ENCODE measurements around the gene DLX6.

Gene DLX6

DNA sequence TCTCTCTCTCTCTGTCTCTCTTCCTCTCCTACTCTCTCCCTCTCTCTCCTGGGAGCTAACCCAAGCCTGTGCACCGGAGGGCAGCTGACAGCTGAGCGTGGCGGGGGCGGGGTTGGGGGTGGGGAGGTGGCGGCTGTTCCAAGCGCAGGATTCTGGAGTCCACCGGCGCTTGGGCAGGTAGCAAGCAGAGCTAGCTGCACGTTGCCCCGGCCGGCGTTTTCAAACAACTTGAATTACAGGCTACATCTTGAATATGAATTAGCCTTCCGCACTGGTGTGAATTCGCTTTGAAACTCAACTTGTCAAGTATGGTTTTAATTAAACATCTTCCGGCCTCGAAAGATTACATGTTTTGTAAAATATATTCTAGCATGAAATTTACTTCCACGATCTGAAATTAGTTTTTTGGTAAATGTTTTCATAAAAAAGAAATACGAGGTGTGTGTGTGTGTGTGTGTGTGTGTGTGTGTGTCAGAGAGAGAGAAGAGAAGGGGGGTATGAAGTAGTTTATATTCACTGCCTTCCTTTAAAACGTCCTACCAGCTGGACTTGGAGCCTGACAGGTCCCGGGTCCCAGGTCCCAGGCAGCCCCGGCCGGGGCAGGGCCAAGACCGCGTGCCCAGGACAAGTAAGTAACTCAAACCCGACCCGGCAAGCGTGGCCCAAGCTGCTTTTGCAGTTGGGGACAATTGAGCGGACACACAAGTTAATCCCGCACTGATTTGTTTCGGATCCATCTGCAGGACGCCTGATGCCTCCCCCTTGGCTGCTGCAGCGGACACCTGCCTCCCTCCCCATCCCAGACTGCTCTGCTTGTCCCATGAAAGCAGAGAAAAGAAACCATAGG lies 9.0 kb upstream of the DLX6 start:
- DNase-seq: no peak

DNA sequence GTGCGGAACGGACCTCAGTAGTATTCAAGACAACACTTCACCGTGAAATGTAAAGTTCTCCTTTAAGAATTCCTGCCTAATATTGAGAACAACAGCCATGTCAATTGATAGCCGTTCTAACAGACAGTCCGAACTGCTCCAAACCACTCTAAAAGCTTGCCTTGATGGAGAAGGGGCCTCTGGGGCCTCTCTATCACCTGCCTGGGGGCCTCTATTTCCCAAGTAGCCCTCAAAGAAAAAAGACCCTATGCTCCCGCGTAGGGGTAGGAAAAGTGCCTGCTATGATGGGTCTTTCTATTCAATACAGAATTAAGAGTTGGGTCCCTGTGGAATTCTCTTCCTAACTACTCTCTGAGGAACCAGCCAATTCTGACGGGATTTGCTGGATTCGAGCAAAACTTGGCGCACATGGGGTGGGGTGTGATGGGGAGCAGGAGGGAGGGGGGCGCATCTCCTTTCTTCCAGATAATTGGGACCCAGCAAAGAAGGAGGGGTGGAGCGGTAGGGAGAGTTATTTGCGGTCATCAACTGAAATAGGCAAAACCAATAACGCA lies 8.3 kb upstream of the DLX6 start:
- DNase-seq: no peak

DNA sequence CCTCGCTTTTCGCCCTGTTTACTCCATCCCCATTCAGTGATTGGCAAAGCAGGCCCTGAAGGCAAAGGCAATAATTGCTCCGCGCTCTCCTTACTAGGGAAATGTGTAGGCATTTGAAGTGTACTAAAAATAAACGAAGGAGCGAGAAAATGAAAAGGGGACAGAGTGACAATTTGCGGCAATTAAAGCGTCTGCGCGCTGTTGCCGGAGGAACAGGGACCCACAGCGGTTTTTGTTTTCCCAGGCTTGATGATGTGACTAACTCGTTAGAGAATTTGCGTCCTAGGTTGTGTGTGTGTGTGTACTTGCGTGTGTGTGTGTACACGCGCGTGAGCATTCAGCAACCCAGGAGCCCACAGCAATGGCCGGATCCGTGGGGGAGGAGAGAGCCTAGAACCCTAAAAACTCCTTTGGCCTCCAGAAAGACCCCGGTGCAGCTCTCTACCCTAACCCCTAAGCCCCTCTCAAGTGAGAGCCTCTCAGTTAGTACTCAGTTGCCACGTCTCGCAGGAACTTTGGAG lies 7.8 kb upstream of the DLX6 start:
- no peak for DNase-seq

DNA sequence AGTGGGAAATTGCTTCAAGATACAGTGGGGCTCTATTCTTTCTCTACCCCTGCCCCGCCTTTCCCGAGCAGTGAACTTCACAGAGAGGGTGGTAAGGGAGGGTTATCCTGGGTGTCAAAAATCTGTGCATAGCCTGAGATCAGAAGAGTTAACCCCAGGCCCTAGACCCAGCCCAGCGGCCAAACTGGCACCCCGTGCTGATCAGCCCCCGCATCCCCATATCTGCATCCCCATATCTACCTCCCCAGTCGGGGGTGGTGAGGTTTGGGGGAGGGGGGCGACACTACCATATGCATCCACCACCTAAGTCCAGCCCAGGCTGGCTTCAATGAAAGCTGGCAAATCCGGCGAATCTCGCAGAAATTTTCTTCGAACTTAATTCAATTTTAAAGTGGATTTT lies 7.0 kb upstream of the DLX6 start:
- no peak for DNase-seq

DNA sequence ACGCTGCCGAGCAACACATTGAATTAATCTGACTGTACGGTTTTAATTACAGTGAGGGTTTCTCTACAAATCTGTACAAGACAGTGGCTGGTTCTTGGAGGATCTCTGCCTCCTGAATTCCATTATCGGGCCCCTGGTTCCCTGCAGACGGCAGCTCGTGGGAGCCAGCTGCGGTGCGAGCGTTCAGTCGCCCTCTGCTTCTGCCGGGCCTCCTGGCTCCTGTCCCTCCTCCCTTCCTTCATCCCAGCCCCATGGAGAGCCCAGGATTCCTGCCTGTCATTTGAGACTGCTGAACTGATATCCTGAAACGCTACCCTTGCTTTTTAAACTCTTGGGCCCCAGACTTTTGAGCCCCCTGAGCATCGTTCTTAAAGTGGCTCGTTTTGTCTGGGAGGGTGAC lies 6.6 kb upstream of the DLX6 start:
- DNase-seq: no peak

DNA sequence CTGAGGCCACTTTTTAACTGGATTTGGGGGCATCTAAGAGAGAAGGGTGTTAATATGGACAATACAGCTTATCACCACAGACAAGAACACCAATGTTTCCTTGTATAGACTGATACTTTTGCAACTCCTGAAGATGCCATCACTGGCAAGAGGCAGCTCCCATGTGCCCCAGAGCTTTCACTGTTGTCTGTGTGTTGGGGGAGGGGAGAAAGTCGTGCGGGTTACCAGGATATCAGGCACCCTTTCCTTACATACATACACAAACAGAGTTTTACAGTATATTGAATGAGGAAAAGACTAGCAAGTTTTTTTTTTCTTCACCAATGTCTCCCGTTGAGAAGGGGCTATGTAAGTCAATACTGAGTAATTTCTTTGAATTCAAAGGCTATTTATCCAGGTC lies 4.1 kb upstream of the DLX6 start:
- DNase-seq: no peak

DNA sequence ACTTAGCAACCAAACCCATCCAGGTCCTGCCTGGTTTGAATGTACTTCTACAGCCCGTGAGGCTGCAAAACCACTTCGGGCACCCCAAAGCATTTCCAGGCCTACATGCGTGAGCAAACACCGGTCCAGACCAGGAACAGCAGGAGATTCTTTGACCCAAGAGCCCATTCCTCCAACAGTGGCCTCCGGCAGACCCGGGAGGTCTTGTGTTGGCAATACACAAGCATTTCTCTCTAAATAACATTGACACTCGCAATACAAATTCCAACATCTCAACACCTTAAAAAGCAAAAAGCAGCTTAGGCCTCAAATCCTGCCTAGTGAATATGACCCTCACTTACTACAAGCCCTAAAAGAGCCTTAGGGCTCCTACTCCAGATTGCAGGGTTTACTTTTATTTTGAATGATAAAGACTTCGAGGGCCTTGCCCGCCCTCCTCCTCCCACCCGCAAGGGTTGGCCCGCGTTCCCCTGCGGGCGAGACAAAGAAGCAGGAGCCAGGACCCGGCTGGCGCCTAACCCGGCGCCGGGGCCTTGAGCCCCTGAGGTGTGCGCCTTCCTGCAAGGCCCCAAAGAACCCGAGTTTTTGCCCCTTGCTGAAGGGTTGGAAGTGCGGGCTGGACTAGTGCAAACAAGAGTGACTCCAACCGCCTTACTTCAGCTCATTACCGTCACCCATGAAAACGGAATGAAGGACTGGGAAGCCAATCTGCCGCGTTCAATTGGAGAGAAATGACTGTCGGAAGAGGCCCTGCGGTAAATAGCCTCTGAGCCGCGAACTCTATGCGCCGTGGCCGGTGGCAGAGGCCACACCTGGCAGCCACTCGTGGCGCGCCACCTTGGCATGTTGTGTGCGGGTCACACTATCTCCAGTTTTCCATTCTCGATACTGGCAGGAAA lies 3.4 kb upstream of the DLX6 start:
- DNase-seq: no peak

DNA sequence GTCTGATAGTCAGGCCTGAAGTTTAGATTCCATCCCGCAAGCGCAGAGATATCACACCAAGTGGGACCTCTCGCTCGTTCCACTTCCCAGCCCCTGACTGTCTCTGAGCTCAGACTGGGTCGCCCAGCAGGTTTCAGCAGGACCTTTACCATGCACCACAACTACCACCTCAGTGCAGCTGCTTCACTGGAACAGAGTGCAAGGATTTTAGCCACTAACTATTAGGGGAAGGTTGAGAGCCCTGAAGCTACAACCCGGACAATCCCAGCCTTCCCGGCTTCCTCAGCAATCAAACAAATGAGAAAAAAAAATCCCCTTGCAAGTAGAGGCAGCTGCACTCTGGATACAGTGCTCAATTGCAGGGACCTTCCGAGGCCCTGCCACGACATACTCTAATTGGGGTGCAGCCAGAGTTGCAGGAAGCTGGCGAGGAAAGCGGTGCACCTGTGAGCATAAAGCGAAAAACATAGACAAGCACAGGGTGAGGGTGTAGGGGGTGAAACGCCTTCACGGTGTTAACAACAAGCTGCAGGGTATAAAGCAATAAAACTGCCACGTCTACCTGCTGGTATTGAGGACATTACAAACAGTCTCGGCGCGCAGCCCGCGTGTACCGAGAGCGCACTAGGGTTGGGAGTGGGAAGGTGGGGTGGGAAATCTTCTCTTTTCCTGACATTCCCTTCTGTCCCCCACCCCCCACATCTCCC lies 2.6 kb upstream of the DLX6 start:
- peak; percentile 64 for DNase-seq

DNA sequence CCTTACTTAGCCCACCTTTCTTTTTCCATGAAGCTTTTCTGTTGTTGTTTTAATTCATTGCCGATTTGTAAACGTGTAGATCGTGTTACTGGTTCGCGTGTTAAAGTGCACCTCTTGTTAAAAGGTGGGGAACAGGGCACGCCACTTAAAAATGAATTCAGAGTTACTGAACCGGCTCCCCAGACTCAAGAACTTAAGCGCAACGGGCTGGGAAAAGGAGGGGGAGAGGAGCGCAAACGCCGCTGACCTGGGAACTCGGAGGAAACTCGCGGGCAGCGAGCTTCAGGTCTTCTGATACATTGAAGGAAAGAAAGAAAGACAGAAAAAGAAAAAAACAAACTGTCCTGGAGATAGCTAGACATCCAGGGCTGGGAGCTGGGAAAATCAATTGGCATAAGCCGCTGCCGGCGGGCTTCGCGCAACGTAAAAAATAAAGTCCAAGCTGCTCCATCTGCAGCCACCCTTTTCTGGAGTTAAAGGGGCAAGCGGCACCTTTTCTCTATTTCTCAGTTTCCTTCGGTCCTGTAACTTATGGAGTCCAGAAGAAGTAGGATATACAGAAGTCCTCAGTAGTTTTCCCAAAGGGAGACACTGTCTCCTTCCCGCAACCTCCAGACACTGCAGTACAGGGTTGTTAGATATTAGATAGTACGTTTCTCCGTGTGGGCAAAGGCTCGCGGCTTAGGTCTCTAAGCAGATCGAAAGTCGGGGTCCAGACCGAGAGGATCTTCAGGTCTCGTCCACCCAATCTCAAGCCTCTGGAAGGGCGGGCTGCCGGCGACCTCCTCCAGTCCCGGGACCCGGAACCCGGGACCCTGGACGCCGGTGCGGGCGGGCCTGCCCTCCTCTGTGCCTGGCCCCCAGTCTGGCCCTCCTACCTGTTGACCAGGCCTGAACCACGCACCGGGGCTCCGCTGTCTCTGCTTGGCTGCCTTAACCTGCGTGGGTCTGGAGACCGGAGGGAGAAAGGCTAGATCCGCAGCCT lies 1.8 kb upstream of the DLX6 start:
- peak; percentile 67 for DNase-seq

DNA sequence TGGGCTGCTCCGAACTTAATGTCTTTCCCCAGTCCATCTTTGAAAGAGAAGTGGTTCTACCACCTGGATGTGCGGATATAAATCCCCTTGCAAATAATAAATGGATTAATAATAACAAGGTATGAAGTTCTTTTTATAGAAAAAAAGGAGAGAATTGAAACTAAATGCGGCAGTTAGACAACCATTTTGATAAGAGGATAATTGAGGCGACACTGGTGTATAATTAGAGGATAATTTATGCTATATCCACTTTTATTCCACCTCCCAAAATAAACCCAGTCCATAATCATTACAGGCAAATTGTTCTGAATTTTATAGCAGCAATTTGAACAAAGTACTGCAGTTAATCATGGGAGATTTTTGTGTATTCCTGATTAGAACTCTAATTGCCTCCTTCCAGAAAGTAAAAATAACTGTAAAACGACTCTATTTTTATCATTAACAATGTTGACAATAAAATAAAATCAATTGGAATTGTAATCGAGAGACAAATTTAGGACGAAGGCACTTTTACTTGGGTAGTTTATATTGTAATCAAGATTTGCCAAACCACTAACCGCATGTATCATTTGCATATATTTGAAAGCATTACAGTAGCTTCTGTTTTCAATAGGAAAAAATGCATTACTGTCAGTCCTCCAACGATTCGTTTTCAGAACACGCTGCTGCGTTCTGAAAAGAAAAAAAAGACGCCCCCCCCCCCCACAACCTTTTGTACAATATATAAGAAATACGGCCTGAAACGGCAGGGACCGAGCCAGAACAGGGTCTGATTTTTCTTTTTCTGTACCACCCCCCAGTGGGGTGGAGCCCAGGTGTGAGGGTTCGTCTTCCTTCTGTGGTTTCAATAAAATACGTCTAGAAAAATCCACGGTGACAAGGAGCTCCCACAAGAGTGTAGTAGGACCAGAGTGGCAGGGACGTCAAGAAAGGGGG lies 838 bp upstream of the DLX6 start:
- DNase-seq: peak; percentile 54

DNA sequence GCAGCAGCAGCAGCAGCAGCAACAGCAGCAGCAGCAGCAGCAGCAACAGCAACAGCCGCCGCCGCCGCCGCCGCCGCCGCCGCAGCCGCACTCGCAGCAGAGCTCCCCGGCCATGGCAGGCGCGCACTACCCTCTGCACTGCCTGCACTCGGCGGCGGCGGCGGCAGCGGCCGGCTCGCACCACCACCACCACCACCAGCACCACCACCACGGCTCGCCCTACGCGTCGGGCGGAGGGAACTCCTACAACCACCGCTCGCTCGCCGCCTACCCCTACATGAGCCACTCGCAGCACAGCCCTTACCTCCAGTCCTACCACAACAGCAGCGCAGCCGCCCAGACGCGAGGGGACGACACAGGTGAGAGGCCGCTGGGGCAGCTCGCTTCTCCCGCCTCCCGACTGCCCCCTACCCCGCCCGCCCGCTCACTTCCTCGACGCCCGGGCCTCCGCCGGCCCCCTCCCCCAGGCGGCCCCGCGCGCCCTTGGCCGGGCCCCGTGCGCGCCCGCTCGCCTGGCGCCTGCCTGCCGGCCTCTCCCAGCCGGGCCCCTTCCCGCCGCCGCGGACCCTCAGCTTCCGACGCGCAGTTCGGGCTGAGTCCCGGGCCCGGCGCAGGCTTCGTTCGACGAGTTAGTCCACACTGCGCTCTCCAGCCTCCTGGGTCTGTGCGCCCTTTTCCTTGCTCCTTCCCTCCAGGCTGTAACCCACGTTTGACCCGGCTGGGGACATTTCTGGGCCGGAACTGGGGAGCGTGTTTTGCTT lies 882 bp downstream of the DLX6 start:
- DNase-seq: peak; percentile 77

DNA sequence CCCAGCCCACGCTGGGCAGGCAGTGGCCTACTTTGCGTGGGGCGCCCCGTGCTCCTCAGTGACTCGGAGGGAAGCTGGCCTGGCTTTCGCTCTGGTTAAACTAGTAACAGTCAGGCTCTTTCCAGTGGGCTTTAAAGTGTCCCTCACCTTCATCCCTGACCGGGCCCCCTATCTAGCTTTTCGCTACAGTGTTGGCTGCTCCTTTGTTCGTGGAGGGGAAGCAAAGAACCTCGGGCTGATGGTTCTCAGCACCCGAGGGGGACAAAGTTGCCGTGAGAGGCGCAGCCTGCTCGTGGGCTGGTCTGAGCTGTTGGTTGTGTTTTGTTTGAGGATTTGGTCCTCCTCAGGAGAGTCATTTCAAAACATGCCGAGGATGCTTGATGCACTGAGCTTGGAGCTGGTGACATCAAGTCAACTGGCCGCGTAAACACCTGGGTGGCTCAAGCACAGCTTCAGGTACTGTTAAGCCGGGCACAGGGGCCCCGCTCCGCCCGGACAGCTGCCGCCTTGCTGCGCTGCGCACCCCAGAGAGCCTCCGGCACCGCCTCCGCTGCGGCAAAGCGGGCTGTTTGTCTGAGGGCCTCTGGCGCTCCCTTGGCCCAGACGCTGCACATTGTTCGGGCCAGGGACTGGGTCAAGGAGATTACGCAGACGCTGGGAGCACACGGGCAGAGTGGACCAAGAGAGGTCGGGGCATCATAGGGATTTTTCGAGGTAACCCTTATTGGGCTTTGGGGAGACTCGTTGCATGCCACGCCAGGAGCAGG lies 1.6 kb downstream of the DLX6 start:
- no peak for DNase-seq

DNA sequence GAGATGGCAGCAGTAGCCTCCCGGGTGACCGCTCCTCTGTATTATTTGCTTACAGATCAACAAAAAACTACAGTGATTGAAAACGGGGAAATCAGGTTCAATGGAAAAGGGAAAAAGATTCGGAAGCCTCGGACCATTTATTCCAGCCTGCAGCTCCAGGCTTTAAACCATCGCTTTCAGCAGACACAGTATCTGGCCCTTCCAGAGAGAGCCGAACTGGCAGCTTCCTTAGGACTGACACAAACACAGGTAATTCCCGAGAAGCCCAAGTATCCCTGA lies 2.2 kb downstream of the DLX6 start:
- no peak for DNase-seq

DNA sequence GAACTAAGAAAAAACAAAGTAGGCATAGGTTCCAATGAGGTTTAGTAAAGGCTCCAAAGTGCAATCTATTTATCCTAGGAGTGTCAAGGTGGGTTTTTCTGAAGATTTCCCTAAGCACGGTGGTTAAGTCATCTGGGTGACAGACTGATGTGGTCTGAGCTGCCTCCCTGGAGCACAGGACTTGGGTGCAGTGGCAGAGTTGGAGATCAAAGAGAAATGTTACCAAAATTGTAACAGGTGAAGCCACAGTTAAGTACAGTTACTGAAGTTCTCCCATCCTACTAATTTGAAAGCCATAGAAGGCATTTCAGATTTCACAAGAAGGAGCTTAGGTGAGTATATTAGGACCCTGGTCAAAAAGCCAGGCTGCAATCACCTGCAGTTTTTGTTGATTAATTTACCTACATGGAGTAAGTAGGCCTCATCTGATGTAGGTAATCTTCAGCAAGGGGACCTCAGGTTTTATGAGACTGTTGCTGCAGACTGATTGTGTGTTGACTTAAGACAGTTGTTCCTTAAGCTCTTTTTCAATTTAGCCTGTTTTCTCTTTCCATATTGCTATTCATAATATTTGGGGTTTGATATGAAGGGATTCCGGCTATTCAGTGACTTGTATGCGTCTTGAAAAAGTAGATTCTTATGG lies 3.0 kb downstream of the DLX6 start:
- no peak for DNase-seq

DNA sequence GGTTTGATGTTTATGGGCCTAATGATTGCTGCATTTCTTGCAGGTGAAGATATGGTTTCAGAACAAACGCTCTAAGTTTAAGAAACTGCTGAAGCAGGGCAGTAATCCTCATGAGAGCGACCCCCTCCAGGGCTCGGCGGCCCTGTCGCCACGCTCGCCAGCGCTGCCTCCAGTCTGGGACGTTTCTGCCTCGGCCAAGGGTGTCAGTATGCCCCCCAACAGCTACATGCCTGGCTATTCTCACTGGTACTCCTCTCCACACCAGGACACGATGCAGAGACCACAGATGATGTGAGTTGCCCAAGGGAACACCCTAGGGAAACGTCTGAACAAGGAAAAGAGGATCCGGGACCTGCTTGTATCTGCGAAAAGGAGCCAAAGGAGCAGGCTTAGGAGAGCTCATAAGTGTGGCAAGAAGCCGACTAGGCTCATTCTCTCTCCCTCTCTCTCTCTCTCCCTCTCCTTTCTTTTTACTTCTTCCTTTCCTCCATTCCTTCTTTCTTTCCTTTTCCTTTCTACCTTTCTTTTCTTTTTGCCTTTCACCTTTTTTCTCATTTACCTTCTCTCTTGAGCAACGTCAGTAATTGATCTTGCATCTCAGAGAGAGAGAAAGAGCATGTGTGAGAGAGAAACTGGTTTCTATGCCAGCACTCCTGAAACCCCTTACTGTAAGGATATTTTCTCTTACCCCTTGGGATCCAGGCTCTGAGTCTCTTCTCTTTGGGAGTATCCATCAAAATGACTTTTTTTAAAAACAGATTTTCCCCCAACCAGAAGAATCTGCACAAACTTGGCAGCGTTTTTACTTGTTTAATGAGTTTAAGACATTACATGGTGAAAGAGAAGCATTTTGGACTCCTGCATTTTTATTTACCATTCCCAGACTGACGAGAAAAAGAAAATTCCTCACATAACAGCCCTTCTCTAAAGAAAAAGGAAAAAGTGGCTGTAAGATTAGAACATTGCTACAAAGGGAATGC lies 4.7 kb downstream of the DLX6 start:
- no peak for DNase-seq

DNA sequence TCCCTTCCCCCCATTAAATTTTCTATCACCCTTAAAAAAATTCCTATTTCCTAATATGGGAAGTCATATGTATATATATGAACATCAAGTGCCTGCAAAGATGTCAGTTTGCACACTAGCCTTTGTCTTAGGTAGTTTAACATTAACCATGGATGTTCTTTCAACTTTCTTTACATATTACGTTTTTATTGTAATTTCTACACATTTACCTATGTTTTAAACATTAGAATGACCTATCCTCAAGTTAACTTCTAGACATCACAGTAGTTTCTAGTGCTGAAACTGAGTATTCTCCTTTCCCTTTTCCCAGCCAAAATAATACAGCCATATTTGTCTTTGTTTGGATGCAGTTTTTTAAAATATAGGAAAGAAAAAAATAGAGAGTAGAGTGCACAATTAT lies 5.8 kb downstream of the DLX6 start:
- DNase-seq: no peak

Data from NCI-H345 (cell line).